ENCODE data around the gene DNAH10. TPM values are rescaled to one million over a fixed set of nuclear protein-coding genes. Genes with fewer than 3 reads are reported as not detected.

Gene DNAH10
- total and polyA plus RNA-seq, 2 of the 4 experiments (the other 2 are of a cell fraction): 0.18 to 0.22 TPM

- Histone ChIP-seq H3K27ac (ENCODE audit: insufficient read depth, low read length) (no peak overlapping the region), H4K8ac (ENCODE audit: low read depth in 2 of 2, low read length in 2 of 2) (peak overlapping the region in 1 of 2 experiments; percentile 46; a peak in 1 of 4 replicates), H3K23ac (ENCODE audit: low read depth, low read length) (no peak overlapping the region), H4K91ac (ENCODE audit: insufficient read depth, low read depth, low read length) (0 out of 2 replicates have a peak overlapping the region, but pooled peaks have one; percentile 23), H2BK120ac (ENCODE audit: low read depth, low read length) (no peak overlapping the region; the same call in 1 of the 2 replicates), H3K56ac (ENCODE audit: extremely low read depth, insufficient read depth, low read length) (no peak overlapping the region), H3K9ac (ENCODE audit: low read depth, low read length) (no peak overlapping the region), H2BK20ac (ENCODE audit: low read depth, low read length) (no peak overlapping the region; the same call in 1 of the 2 replicates), H4K5ac (ENCODE audit: low read depth, low read length) (no peak overlapping the region), H3K4me1 (ENCODE audit: control insufficient read depth, insufficient read depth, low read length) (peaks cover 13% of the 10 kb centered on the region), H2AK5ac (ENCODE audit: low read depth, low read length) (peak overlapping the region; percentile 5; the same call in 1 of the 2 replicates), H3K18ac (ENCODE audit: low read depth, low read length) (no peak overlapping the region), H2AFZ (replicated peaks; ENCODE audit: low read length, poor library complexity) (peak overlapping the region; percentile 16), H3K4ac (ENCODE audit: low read depth, low read length) (peak overlapping the region; percentile 58), H2BK5ac (ENCODE audit: low read depth, low read length, poor library complexity, severe bottlenecking) (no peak overlapping the region), H3K4me3 (ENCODE audit: insufficient read depth, low read depth, low read length) (no peak overlapping the region), H3K9me3 (ENCODE audit: control insufficient read depth, insufficient read depth, low read length) (peaks cover 6% of the 10 kb centered on the region), H3K4me2 (ENCODE audit: low read depth, low read length) (no peak overlapping the region), H2AK9ac (replicated peaks; ENCODE audit: low read depth, low read length, poor library complexity) (peak overlapping the region; percentile 76), H3K27me3 (ENCODE audit: control insufficient read depth, insufficient read depth, low read length) (no peaks in the 10 kb centered on the region), H4K20me1 (ENCODE audit: insufficient read depth, low read length) (peaks cover 4% of the 10 kb centered on the region; the same call in 1 of the 2 replicates), H3K36me3 (ENCODE audit: control insufficient read depth, insufficient read depth, low read length) (peaks cover 43% of the 10 kb centered on the region), H3K14ac (replicated peaks; ENCODE audit: low read depth, low read length) (peak overlapping the region; percentile 50; the same call in 1 of the 2 replicates), H3K9me1 (ENCODE audit: insufficient read depth, low read length) (peaks cover 6% of the 10 kb centered on the region; the same call in 1 of the 2 replicates), H3K79me1 (ENCODE audit: low read depth in 1 of 2, low read length in 2 of 2) (peaks cover 0 to 12% of the 10 kb centered on the region in 2 experiments; a peak in 3 of 4 replicates), H2BK15ac (ENCODE audit: low read depth, low read length) (no peak overlapping the region; the same call in 2 of the 3 replicates)
- ATAC-seq (ENCODE audit: low read depth) (peak; percentile 38), DNase-seq (peak; percentile 17)
- TF ChIP-seq MAZ (IDR thresholded peaks at IDR 0.05; ENCODE audit: borderline replicate concordance, low read depth, low read length) (no peak), FOS (IDR thresholded peaks at IDR 0.05; ENCODE audit: low read depth, low read length) (no peak), MXI1 (IDR thresholded peaks at IDR 0.05; ENCODE audit: borderline replicate concordance, low read depth, low read length) (no peak), NFE2L2 (IDR thresholded peaks at IDR 0.05; ENCODE audit: low read depth, low read length) (no peak), MAFK (IDR thresholded peaks at IDR 0.05; ENCODE audit: low read depth, low read length) (no peak)
- TF ChIP-seq, protein P1, sequence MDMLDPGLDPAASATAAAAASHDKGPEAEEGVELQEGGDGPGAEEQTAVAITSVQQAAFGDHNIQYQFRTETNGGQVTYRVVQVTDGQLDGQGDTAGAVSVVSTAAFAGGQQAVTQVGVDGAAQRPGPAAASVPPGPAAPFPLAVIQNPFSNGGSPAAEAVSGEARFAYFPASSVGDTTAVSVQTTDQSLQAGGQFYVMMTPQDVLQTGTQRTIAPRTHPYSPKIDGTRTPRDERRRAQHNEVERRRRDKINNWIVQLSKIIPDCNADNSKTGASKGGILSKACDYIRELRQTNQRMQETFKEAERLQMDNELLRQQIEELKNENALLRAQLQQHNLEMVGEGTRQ (IDR thresholded peaks at IDR 0.05; ENCODE audit: low read depth, low read length): no peak
- no TSS peak for BruUV-seq (replicated peaks)
- intact Hi-C loops (cut with micrococcal nuclease): no loop called here
- in situ Hi-C loops (cut with MboI; ENCODE audit: low sequenced_read_pairs): no loop called here
- 67% methylated on average over 3 of the region's 16 CpGs; no CpG with 5 or more reads in 1 of the 2 experiments for WGBS, 2 experiments (ENCODE audit: extremely low coverage in 2 of 2, insufficient read length in 1 of 2)
- CTCF ChIA-PET: interaction anchor here (0.6 to 0.9 kb wide), 2 partner anchors 19 to 27 kb away, joined by 3 to 5 read pairs; no protein-coding TSS in a partner anchor
- POLR2A ChIA-PET (ENCODE audit: unreplicated experiment): no interaction called here
- dilution Hi-C loops (cut with HindIII; ENCODE audit: low sequenced_read_pairs, unreplicated experiment): no loop called here
These were observed 175.8 kb downstream of the DNAH10 start for GRCh38 chr12:123937707-123938591.
